ENCODE results near the gene FGF8. TPM values are rescaled to one million over a fixed set of nuclear protein-coding genes. Genes with fewer than 3 reads are reported as not detected.
A peak's percentile ranks its signal among the peaks of the same experiment; 100 is the strongest.

Gene FGF8
- total and polyA plus RNA-seq, 2 of the 13 experiments (the other 11 are each of a cell fraction or from before 2014, with no cell fraction given) = not detected

DNA sequence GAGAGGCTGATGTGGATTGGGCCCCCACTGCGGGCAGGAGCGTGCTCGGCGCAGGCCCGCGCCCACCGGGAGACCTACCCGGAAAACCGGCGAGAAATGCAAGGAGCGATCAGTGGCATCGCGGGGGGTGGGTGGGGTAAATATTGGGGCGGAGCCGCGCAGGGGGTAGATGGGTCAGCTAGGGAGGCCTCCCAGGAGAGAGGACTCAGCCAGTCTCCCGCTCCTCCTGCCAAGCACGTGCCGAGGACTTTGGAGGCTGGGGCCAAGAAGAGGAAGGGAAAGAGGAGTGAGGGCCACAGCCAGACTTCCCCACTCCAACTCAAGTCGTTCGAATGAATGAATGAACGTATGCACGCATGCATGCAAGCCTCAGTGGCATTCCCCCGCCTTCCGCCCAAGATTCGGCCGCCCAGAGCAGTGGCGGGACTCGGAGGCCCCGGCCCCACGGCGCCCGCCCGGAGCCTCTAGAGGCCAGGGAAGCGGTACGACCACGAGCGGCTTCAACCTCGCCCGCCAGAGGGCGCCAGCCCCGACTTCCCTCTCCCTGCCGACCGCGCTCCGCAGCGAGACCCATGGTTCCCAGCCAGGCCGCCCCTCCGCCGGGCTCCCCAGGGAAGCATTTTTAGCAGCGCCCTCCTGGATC is 3.8 kb upstream of the FGF8 start (continued):
- TF ChIP-seq STAT6 (CRISPR knock-in tag; IDR thresholded peaks at IDR 0.05; ENCODE audit: borderline replicate concordance) = no peak
- peak; percentile 64; the same call in 1 of the 2 replicates for TF ChIP-seq HOXA3 (CRISPR knock-in tag; IDR thresholded peaks at IDR 0.05)
- TF ChIP-seq GATAD2A (CRISPR knock-in tag; IDR thresholded peaks at IDR 0.05) = no peak
- TF ChIP-seq ZNF142 (CRISPR knock-in tag; IDR thresholded peaks at IDR 0.05) = peak; percentile 50; the same call in 1 of the 2 replicates
- 0 out of 2 replicates have a peak, but pooled peaks have one; percentile 16 for TF ChIP-seq ZNF263 (CRISPR knock-in tag; IDR thresholded peaks at IDR 0.05)
- TF ChIP-seq, protein P1, sequence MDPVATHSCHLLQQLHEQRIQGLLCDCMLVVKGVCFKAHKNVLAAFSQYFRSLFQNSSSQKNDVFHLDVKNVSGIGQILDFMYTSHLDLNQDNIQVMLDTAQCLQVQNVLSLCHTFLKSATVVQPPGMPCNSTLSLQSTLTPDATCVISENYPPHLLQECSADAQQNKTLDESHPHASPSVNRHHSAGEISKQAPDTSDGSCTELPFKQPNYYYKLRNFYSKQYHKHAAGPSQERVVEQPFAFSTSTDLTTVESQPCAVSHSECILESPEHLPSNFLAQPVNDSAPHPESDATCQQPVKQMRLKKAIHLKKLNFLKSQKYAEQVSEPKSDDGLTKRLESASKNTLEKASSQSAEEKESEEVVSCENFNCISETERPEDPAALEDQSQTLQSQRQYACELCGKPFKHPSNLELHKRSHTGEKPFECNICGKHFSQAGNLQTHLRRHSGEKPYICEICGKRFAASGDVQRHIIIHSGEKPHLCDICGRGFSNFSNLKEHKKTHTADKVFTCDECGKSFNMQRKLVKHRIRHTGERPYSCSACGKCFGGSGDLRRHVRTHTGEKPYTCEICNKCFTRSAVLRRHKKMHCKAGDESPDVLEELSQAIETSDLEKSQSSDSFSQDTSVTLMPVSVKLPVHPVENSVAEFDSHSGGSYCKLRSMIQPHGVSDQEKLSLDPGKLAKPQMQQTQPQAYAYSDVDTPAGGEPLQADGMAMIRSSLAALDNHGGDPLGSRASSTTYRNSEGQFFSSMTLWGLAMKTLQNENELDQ (CRISPR knock-in tag; IDR thresholded peaks at IDR 0.05; ENCODE audit: borderline replicate concordance) = no peak
- no peak for TF ChIP-seq HOXA9 (CRISPR knock-in tag; IDR thresholded peaks at IDR 0.05; ENCODE audit: borderline replicate concordance)
- 0 out of 2 replicates have a peak, but pooled peaks have one; percentile 40 for TF ChIP-seq ZNF296 (CRISPR knock-in tag; conservative IDR thresholded peaks at IDR 0.05)
- no peak for TF ChIP-seq MIER3 (CRISPR knock-in tag; IDR thresholded peaks at IDR 0.05; ENCODE audit: borderline replicate concordance)
- TF ChIP-seq ZNF512B (CRISPR knock-in tag; IDR thresholded peaks at IDR 0.05; ENCODE audit: borderline replicate concordance) = no peak
- TF ChIP-seq, protein P2, sequence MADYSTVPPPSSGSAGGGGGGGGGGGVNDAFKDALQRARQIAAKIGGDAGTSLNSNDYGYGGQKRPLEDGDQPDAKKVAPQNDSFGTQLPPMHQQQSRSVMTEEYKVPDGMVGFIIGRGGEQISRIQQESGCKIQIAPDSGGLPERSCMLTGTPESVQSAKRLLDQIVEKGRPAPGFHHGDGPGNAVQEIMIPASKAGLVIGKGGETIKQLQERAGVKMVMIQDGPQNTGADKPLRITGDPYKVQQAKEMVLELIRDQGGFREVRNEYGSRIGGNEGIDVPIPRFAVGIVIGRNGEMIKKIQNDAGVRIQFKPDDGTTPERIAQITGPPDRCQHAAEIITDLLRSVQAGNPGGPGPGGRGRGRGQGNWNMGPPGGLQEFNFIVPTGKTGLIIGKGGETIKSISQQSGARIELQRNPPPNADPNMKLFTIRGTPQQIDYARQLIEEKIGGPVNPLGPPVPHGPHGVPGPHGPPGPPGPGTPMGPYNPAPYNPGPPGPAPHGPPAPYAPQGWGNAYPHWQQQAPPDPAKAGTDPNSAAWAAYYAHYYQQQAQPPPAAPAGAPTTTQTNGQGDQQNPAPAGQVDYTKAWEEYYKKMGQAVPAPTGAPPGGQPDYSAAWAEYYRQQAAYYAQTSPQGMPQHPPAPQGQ (CRISPR knock-in tag; IDR thresholded peaks at IDR 0.05; ENCODE audit: borderline replicate concordance) = no peak
- no peak for TF ChIP-seq ZNF343 (CRISPR knock-in tag; IDR thresholded peaks at IDR 0.05)
